ENCODE data around the gene CYP2W1.

GRCh38 chr7:1005303-1005702 is 22.3 kb downstream of the CYP2W1 start:
- TF ChIP-seq POLR2A (IDR thresholded peaks at IDR 0.05): no peak
- no peak for TF ChIP-seq CTCF (IDR thresholded peaks at IDR 0.05)

Data from transverse colon (tissue), 3 donors.